Activated naive CD8-positive, alpha-beta T cell treated with anti-CD3 and anti-CD28 coated beads, Interleukin-2, amount 50 U/mL, for 16 hours (primary cell): ENCODE measurements around the gene ST6GALNAC4.
"Not testable (repeated sequence)": the region's sequence is repeated elsewhere in the genome, so short reads cannot be mapped to it uniquely, and the experiment has no call there.

ENCODE experiments used
- DNase-seq: peaks from one replicate; pipeline ENCODE4 v3.0.0-alpha.2; 2020; ENCODE audit warnings: low read depth, low spot score

The ST6GALNAC4 gene

DNA sequence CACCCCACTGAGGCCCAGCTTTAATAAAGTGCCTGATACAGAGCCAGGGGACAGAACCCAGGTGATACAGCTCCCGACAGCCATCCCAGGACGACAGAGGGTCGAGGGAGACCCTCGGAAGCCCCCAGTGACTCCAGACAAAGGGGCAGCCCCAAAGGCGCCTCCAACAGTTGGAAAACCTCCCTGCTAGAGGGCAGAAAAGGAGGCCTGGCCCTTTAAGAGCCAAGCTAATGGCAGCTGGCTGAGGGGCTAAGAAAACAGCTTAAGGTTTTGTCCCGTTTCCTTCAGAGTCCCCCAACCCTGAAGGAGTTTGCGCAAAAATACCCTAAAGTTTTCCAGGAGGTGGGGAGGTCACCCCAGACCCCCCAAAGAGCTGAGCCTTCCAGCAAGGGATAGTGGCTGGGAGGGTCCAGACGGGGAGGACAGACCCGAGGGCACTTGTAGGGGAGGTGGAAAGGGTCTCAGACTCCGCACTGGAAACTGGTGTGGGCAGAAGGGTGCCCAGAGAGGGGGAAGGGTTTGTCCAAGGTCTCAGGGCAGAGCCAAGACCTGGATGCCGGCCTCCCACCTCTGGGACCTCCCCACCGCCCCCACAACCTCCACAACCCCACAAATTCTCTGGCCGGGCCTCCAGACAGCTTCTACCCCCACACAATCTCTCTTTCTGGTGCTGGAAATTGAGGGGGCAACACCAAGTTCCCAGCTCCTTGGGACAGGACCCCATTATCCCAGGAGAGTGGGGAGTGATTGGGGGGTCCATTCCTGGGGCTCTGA lies 31.1 kb downstream of the ST6GALNAC4 start:
- DNase-seq = no peak

DNA sequence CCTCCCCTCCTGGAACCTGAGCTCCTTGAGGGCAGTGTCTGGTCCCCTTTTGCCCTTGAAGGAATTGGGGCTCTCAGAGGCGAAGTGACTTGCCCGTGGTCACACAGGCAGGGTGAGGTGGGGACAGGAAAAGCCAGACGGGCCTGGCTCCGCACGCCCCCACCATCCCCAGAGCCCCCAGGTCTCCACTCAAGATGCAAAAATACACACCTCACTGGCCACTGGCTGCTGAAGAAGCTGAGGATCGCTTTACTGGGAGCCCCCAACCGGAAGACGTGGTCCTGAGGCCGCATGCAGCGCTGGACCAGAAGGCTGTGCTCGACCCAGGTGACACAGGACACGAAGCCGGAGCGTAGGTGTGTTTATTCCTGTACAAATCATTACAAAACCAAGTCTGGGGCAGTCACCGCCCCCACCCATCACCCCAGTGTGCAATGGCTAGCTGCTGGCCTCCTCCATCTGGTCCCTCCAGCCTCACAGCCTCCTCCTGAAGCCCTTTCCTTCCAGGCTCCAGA lies 31.8 kb downstream of the ST6GALNAC4 start:
- no peak for DNase-seq

DNA sequence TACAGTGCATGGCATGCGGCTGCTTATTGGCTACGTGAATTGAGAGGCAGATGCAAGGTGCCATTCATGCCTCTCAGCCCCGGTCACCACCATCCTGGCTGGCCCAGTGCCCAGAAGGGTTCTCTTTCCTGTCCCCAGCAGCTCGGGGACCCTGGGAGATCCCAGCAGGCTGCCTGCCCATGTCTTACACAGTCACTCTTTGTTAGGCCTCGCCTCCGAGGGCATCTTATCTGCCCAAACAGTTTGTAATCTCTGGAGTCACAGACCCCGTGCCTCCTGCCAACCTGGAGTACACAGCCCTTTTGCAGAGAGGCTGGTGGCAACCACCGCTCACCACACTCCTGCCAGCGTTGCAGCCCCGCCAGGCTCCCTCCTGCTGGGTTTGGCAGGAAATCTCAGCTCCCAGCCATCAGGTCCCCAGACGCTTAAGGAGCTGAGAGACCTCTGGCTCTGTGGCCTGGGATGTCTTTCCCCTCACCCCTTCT lies 32.4 kb downstream of the ST6GALNAC4 start:
- DNase-seq = no peak

DNA sequence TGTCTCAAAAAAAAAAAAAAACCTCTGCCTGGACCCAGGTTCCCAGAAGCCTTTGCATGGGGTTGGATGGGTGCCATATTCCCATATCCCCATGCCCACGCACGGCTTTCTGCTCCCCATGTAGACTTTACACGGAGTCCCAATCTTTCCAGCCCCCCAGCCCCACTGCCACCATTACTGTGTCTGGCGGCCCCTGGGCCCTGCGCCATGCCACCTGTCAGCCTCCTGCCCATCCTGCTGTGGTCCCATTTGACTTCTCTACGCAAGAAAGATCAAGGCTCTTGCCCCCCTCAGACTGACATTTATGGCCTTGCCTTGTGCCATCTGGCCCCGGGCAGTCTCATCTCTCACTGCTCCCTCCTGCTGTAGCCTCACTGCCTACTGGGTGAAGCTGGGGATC lies 32.9 kb downstream of the ST6GALNAC4 start:
- DNase-seq = no peak

DNA sequence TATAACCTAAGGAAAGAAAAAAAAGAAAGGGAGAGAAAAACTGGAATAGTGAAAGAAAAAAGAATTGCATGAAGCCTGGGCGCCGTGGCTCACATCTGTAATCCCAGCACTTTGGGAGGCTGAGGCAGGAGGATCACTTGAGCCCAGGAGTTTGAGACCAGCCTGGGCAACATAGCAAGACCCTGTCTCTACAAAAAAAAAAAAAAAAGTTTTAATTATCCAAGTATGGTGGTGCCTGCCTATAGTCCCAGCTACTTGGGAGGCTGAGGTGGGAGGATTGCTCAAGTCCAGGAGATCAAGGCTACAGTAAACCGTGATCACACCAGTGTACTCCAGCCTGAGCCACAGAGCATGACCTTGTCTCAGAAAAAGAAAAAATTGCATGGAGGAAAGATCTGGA lies 35.1 kb downstream of the ST6GALNAC4 start:
- not testable (repeated sequence) for DNase-seq

DNA sequence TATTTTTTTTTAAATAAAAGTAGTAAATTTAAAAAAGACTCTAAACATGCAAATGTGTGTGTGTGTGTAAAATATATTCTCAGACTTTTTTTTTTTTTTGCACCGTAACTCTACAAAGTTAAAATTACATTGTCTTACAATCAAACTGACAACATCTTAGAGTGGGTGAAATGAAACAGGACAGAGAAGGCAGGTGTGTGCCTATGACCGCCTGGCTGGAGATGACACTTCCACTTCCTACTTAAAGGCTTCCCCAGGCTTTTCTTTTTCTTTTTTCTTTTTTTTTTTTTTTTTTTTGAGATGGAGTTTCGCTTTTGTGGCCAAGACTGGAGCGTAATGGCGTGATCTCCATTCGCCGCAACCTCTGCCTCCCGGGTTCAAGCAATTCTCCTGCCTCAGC lies 36.7 kb downstream of the ST6GALNAC4 start:
- no peak for DNase-seq

DNA sequence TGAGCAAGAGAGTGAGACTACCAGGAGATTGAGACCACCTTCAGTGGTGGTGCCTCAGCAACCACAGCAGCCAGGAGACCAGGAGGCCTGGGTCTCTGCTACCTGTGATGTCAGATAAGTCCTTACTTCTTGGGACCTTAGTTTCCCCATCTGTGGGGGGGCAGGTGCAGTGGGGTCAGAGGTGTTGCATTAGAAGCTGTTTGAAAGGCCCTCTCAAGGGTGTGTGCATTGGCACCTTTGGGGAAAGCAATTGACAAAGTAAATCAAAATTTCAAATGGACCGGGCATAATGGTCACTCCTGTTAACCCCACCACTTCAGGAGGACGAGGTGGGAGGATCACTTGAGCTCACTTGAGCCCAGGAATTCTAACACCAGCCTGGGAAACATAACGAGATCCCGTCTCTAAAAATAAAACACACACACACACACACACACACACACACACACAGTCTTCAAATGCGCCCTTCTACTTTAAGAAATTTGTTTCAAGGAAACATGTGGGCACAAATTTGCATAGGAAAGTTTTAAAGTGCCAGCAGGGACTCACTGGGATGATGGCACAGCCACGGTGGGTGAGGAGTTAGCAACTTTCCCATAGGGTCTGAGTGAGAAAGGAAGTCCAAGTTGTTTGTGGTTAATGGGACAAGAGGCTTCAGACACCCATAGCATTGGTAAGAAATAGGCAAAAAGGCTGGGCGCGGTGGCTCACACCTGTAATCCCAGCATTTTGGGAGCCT lies 38.0 kb downstream of the ST6GALNAC4 start:
- no peak for DNase-seq

DNA sequence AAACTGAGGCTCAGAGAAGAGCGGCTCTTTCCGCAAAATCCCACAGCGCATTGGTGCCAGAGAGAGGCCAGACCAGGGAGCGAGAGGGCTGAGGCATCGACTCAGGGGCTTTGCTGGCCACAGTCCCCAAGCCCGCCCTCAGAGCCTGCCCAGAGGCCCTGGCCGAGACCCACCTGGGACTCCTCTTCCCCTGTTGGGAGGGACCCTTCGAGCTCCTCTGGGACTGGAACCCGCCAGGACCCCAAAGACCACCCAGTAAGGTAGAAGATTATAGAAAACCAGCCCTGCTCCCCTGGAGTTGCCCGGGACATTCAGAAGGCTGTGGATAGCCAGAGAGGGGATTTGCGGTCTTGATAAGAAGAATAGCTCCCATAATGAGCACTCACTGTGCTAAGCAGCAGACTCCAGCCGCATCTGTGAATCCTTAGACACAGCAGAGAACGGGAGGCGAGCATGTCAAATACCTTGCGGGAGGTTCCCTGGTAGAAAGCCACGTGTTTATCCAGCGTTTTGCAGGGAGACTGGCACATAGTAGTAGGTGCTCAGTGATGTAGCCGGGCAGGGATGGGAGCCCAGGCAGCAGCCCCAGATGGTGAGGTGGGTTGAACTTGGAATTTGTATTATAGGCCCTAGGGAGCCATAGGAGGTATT lies 38.7 kb downstream of the ST6GALNAC4 start:
- no peak for DNase-seq

DNA sequence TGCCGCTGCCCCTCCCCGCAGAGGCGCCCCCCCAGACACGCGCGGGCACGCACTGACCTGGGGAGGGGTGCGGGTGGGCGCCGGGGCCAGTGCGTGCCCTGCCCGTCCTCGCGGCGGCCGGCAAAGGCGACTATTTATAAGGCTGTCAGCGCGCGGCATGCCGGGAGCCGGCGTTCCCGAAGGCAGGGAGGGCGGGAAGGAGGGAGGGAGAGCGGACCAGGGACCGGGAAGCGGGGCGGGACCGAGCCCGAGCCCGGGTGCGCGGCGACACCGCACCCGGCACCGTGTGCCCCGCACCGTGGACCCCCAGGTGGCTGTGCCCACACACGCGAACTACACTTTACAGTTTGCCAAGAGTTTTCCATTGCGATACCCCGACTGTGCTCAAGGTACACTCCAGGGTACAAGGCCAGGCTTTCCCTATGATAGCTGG lies 39.3 kb downstream of the ST6GALNAC4 start, which contains the start of gene AK1:
Gene AK1, minus strand, starts transcription at position 110 of the 433 bp plus-strand sequence. CDS start 3,058 bp downstream, outside the sequence.
- no peak for DNase-seq

DNA sequence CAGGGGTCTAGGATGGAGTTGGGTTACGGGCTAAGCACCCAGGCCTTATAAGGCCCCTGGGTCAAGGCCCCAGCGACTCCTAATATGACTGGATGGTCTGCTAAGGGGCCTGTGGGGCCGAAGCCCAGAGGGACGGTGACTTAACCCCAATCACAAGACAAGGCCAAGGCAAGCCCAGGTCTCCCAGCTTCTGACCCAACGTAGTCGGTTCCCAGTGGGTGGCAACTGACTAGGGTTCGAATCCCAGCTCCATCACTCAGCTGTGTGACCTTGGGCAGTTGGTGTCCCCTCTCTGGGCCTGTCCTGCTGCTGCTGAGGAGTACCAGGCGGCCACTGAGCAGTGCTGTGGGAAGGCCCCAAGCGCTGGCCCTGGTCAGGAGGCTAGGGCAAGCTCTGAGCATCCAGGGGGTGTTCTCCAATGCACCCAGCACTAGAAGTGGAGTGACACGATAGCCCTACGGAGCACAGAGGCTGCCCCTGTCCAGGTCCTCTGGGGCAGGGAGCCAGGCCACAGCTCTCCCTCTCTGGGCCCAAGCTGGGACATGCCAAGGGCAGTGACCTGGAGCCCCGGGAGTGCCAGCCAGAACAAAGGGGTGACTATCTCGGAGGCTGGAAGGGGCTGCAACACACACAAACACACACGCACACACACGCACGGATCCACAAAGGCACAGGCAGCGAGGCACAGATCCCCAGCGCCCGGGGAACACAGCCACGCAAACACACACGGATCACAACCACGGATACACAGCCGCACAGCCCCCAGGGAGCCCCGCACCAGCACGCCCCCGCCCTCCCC lies 39.9 kb downstream of the ST6GALNAC4 start:
- DNase-seq = no peak

DNA sequence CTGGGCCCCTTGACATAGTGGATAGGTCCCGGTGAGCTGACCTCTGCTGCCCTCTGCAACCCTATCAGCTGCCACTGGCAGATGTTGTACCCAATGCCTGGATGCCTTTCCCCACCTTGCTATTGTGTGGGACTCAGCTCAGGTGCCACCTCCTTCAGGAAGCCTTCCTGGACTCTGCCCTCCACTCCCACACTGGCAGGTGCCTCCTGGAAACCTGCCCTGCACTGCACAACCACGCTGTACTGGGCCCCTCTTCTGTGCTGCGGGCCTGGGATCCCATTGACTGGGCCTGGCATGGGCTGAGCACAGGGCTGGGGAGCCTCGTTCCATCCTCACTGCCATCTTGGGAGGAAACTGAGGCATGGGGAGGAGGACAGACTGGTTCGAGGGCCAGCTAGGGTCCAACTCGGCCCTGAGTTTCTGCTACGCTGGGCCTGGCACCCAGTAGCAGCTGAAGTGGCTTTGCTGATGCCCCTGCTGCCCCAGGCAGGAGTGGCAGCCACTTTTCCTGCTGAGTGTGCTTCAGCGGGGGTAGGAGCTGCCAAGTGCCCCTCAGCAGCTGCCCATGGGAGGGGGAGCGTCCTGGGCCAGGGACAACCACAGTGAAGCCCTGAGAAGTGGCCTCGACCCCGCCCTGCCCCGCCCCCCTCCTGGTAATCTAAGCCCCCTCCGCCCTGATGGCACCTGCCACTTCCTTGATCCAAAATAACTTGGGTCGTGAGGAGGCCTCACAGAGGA lies 40.6 kb downstream of the ST6GALNAC4 start:
- no peak for DNase-seq

DNA sequence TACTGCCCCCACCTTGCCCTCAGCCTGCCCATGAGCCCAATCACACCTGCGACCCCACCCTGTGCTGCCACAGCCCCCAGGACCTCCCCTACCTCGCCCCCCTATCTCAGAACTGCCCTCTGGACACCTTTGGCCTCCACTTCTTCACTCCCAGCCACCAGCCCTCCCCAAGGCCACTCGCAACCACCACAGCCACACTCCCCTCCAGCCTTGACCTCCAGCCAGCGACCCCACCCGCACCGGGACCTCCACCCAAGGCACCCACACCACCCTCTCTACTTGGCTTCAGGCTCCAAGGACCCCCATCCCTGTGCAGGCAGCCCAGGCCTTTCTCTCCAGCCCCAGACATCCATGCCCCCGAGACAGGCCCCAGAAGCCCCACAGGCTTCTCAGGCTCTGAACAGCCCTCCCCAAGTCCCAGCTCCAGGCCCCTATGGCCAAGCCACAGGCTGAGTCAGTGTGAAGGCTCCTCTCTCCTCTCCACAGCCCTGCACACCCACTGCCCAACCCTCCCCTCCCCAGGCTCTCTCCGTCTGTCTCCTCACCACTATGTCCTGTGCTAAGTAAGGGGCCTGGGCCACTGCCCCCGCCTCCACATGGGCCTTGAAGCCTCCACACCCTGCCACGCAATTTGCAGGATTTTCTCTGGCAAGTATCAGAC lies 41.4 kb downstream of the ST6GALNAC4 start:
- no peak for DNase-seq

DNA sequence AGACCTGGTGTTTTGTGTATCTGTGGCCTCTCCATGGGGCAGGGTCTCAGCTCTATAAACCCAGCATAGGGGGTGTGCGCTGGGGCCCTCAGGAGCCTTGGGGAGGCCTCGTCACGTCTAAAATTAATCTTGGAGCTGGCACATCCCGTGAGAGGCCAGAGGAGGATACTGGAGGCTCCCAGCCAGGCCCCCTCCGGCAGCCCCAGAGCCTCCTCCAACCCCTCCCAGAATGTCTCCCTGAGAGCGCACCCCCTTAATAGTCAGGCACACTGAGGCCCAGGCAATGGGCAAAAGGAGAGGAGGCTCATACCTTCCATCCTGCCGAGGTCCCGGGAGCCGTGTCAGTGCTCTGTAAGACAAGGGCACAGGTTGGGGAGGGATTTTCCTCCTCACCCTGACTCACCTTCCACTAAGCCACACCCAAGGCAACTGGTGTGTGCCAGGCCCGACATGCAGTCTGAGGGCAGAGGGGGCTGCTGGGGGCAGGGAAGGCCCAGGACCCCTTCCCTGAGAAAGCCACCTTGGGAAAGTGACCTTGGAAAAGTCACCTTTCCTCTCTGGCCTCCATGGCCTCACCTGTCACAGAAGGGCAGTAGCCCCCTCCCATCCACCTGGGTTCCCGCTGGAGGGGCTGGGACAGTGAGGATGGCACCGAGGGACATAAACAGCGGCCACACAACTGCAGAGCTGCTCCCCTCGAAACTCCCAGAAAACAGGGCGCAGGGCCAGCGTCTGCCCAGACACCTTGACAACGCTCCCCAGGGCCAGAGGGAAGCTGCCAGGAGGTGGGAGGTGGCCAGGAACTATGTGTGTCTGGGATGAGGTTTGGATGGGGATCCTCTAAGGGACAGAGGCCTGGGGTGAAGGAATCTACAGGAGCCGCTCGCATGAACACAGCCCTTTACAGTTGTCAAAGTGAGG lies 42.3 kb downstream of the ST6GALNAC4 start:
- DNase-seq = no peak

DNA sequence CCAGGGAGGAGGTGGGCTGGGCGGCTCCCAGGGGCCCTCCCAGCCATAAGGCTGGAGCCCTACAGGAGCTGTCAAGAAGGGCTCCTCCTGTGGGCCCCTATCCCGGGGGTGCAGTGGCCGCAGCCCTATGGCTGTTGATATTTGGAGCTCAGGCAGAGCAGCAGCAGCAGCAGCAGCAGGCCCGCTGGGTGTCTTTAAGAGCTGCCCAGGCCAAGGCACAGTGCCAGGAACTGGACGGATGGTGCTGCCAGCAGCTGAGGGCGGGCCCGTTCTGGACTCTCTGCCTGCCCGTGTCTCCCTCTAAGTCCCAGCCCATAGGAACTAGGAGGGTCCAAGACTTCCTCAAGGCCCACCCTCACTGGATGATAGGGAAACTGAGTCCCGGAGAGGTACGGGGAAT lies 43.0 kb downstream of the ST6GALNAC4 start:
- no peak for DNase-seq

DNA sequence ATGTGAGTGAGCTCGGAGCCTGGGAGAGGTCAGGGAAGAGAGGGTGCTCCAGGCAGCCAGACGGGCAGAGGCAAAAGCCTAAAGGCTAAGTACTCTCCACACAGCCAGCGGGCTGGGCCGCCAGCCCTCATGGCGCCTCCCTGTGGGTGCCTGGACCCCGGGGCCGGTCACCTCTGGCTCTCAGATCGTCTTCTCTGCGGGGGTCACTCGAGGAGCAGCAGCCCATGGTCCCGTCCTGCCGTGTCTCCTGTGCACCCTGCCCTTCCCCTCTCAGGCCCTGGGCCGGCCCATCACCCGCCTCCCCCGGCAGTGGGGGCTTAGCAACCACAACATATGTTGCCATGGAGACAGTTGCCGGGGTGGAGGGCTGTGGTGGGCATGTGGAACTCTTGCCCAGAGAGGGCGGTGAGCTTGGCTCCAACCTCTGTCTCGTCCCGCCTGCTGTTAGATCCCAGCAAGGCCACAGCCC lies 43.6 kb downstream of the ST6GALNAC4 start:
- DNase-seq = no peak

DNA sequence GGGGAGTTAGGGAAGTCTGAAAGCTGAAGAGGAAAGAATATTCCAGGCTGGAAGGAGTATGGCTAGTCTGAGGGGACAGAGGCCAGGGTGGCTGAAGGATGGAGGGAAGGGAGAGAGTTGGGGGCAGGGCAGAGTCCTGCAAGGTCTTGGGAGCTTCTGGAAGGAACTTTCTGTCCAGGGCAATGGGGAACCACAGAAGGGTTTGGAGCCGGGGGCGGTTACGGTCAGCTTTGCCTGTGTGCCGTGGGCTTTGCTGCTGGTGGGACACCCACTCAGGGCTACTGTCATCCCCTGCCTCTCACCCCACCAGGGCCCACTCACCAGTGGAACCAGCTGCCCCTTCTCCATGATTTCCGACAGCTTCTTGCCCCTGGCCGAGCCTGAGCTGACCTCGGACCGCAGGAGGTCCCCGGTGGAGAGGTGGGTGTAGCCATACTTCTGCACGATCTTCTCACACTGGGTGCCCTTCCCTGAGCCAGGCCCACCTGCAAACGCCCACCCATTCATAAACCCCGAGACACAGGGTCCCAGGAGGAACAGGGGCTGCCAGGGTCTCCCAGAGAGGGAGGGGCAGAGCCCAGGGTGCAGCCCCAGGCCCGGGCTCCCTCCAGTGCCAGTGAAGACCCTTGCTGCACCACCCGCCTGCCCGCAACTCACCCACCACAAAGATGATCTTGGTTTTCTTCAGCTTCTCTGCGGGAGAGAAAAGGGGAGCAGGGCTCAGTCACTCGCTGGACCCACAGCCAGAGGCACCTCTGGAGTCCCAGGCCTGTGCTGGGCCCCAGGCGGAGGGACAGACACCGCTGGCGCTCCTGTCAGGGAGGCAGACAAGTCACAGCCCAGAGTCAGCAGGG lies 44.2 kb downstream of the ST6GALNAC4 start:
- DNase-seq = no peak

DNA sequence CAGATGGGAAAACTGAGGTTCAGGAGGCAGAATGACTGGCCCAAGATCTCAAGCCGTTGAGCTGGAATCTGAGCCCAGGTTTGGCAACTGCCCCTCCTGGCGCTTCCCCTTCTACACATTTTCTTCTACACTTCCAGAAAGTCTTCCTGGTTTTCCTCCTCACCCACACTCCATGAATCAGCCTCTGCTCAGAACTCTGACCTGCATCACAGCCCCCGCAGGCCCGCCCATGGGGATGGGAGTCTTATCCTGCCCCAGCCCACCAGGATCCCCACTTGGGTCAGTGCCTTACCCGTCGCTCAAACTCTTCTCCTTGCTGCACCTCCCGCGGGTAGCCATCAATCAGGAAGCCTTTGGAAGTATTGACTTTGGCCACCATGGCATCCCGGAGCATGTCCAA lies 45.3 kb downstream of the ST6GALNAC4 start:
- no peak for DNase-seq

DNA sequence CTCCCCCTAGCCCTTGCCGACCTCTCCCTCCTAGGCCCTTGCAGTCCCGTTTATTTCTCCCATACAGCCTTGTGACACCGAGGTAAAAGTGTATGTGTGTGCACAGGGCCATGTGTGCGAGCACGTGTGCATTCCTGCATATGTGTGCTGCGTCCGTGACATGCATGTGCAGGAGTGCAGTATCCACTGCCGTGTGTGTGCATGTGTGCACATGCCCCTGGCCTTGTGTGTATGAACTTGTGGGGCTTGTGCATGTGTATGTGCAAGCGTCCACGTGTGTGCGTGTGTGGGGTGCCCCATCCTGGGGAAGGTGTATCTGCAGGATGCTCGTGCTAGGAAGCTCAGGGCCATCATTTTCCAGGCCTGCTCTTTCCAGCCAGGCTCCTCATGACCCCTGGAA lies 46.0 kb downstream of the ST6GALNAC4 start:
- DNase-seq = no peak
